ENCODE results near the gene GLE1. TPM values are rescaled to one million over a fixed set of nuclear protein-coding genes. Genes with fewer than 3 reads are reported as not detected.

GLE1 gene
- total RNA-seq, 1 donor from 2014 or later, result 21.8 TPM

Other genes starting within 250 kb of the GLE1 start
- gene GOLGA2, start 228.7 kb upstream of the GLE1 start, total RNA-seq (ENCODE audit: low replicate concordance), result 91.5 and 124 TPM in 2 replicates
- gene SWI5, start 228.4 kb upstream of the GLE1 start, total RNA-seq (ENCODE audit: low replicate concordance), result 23.0 and 25.1 TPM in 2 replicates
- gene TRUB2, start 182.3 kb upstream of the GLE1 start, total RNA-seq (ENCODE audit: low replicate concordance), result 32.9 and 40.4 TPM in 2 replicates
- 58.5 and 60.5 TPM in 2 replicates for gene COQ4, start 181.9 kb upstream of the GLE1 start, total RNA-seq (ENCODE audit: low replicate concordance)
- 42.2 and 47.2 TPM in 2 replicates for gene SLC27A4, start 164.2 kb upstream of the GLE1 start, total RNA-seq (ENCODE audit: low replicate concordance)
- 56.1 and 60.3 TPM in 2 replicates for gene URM1, start 133.3 kb upstream of the GLE1 start, total RNA-seq (ENCODE audit: low replicate concordance)
- 47.3 and 60.8 TPM in 2 replicates for gene CERCAM, start 83.9 kb upstream of the GLE1 start, total RNA-seq (ENCODE audit: low replicate concordance)
- 38.2 and 59.1 TPM in 2 replicates for gene ODF2, start 48.7 kb upstream of the GLE1 start, total RNA-seq (ENCODE audit: low replicate concordance)
- gene SPTAN1, start 47.9 kb downstream of the GLE1 start, total RNA-seq (ENCODE audit: low replicate concordance), result 267 and 270 TPM in 2 replicates
- 65.0 and 70.6 TPM in 2 replicates for gene DYNC2I2, start 152.1 kb downstream of the GLE1 start, total RNA-seq (ENCODE audit: low replicate concordance)
- gene SET, start 184.5 kb downstream of the GLE1 start, total RNA-seq (ENCODE audit: low replicate concordance), result 450 and 545 TPM in 2 replicates
- 6.9 and 11.7 TPM in 2 replicates for gene PKN3, start 197.8 kb downstream of the GLE1 start, total RNA-seq (ENCODE audit: low replicate concordance)
- gene ZDHHC12, start 219.4 kb downstream of the GLE1 start, total RNA-seq (ENCODE audit: low replicate concordance), result 25.6 and 53.5 TPM in 2 replicates

Measured in type B pancreatic cell (in vitro differentiated cells).